ENCODE results near the gene LIN52. TPM values are rescaled to one million over a fixed set of nuclear protein-coding genes. Genes with fewer than 3 reads are reported as not detected.

The LIN52 gene
- total and polyA plus RNA-seq, 2 of the 8 experiments (the other 6 are each of a cell fraction or from before 2014, with no cell fraction given), result 6.8 to 11.6 TPM

- no peaks in the 10 kb centered on the region for H3K79me1 ChIP-seq (ENCODE audit: low read depth, low read length)
- H4K91ac ChIP-seq (replicated peaks; ENCODE audit: insufficient read length, low read length), result no peak overlapping the region
- no peak overlapping the region for H3K4me2 ChIP-seq (ENCODE audit: insufficient read depth in 1 of 2, low read depth in 2 of 2, low read length in 2 of 2)
- no peak overlapping the region for H3K56ac ChIP-seq (replicated peaks; ENCODE audit: insufficient read length, low read depth, low read length)
- no peaks in the 10 kb centered on the region for H3K9me3 ChIP-seq (ENCODE audit: insufficient read depth in 2 of 2, low read depth in 1 of 2, low read length in 1 of 2)
- DNase-seq (ENCODE audit: low read depth in 1 of 2, low spot score in 2 of 2), result no peak
- H2AK5ac ChIP-seq (ENCODE audit: low read depth, low read length), result no peak overlapping the region
- H2BK12ac ChIP-seq (ENCODE audit: low read depth, low read length), result no peak overlapping the region
- no peak overlapping the region for H2AFZ ChIP-seq (ENCODE audit: low read length)
- no peak overlapping the region for H2BK20ac ChIP-seq (ENCODE audit: low read length)
- H4K8ac ChIP-seq (ENCODE audit: extremely low read depth, insufficient read depth, low read length), result no peak overlapping the region
- no peaks in the 10 kb centered on the region for H3K36me3 ChIP-seq (ENCODE audit: control insufficient read depth in 2 of 4, insufficient read depth in 4 of 4, low read length in 3 of 4)
- no peaks in the 10 kb centered on the region for H3K79me2 ChIP-seq (ENCODE audit: control insufficient read depth in 1 of 2, insufficient read depth in 2 of 2, low read length in 2 of 2)
- H3K4me1 ChIP-seq (replicated peaks in 1 of 4; ENCODE audit: control insufficient read depth in 3 of 4, insufficient read depth in 4 of 4, low read length in 3 of 4), result no peaks in the 10 kb centered on the region
- H2BK120ac ChIP-seq (replicated peaks; ENCODE audit: low read depth, low read length), result no peak overlapping the region
- no peak overlapping the region for H3K4ac ChIP-seq (replicated peaks; ENCODE audit: insufficient read length, low read depth, low read length)
- no peak overlapping the region for H3K14ac ChIP-seq (ENCODE audit: insufficient read length)
- peaks cover 0 to 7% (median 6%) of the 10 kb centered on the region in 4 experiments; a peak in 5 of 7 replicates for H3K27me3 ChIP-seq (replicated peaks in 1 of 4; ENCODE audit: control insufficient read depth in 3 of 4, extremely low read depth in 1 of 4, insufficient read depth in 3 of 4, low read length in 3 of 4)
- H2BK15ac ChIP-seq (ENCODE audit: low read length), result no peak overlapping the region
- POLR2A ChIA-PET (ENCODE audit: partially characterized antibody), result no interaction called here
- H4K5ac ChIP-seq (ENCODE audit: insufficient read length, low read depth, low read length), result no peak overlapping the region
- CTCF ChIA-PET (ENCODE audit: partially characterized antibody), result interaction anchor here (0.6 to 6.5 kb wide), 8 partner anchors 12 to 112 kb away, joined by 3 to 127 read pairs (median 12); partner anchors contain the start of gene VSX2
- peaks cover 0 to 2% of the 10 kb centered on the region in 2 experiments for H4K20me1 ChIP-seq (replicated peaks in 1 of 2; ENCODE audit: control insufficient read depth in 1 of 2, insufficient read depth in 2 of 2, low read length in 2 of 2)
- no peak overlapping the region for H3K18ac ChIP-seq (ENCODE audit: extremely low read depth, low read length)
- no peak overlapping the region for H3K23ac ChIP-seq (ENCODE audit: insufficient read length)
- WGBS, 2 experiments (ENCODE audit: extremely low coverage in 1 of 2, insufficient coverage in 1 of 2, insufficient read length in 1 of 2, insufficient replicate concordance in 2 of 2, low coverage in 1 of 2, low lambda C conversion rate in 2 of 2, missing lambda C conversion rate in 1 of 2), result 85% methylated on average over 4 of the region's 6 CpGs; no CpG with 5 or more reads in 1 of the 2 experiments
- no peak overlapping the region for H3K4me3 ChIP-seq (ENCODE audit: extremely low read depth in 1 of 4, insufficient read depth in 2 of 4, low read depth in 3 of 4, low read length in 4 of 4)
- H3K9ac ChIP-seq (replicated peaks in 1 of 4; ENCODE audit: extremely low read depth in 1 of 4, low read depth in 3 of 4, low read length in 3 of 4), result no peak overlapping the region
- FAIRE-seq, result no peak
- no peak overlapping the region for H3K27ac ChIP-seq (ENCODE audit: low read depth, low read length)
- H3K23me2 ChIP-seq (ENCODE audit: low read depth, low read length), result no peaks in the 10 kb centered on the region
- H2BK5ac ChIP-seq (ENCODE audit: low read depth, low read length), result no peak overlapping the region
These were observed 138.3 kb downstream of the LIN52 start for GRCh38 chr14:74223016-74223415.

Measured in H1 (cell line).